Right atrium auricular region (tissue), 2 donors: ENCODE measurements around the gene SMAD2. TPM values are rescaled to one million over a fixed set of nuclear protein-coding genes. Genes with fewer than 3 reads are reported as not detected.

Source experiments
- DNase-seq: peaks from one replicate; pipeline ENCODE4 v3.0.0-alpha.2; 2019; ENCODE audit warnings: low spot score
- H3K27ac ChIP-seq, 2 donors: fragments of 200-600 bp; sonication (generic); 1 replicate in 1 of 2; 2 replicates in 1 of 2; pipeline ENCODE4 v1.5.1; 2016 to 2019
- H3K27me3 ChIP-seq, 2 donors: fragments of 200-600 bp; sonication (generic); one replicate each; pipeline versions ENCODE4 v1.5.1 to v1.6.0; 2017 to 2019
- H3K36me3 ChIP-seq: fragments of 200-600 bp; sonication (generic); one replicate; pipeline ENCODE4 v1.5.1; 2016
- H3K4me1 ChIP-seq, 2 donors: fragments of 200-600 bp; sonication (generic); one replicate each; pipeline versions ENCODE4 v1.5.1 to v1.6.0; 2017 to 2019
- H3K4me3 ChIP-seq, 2 donors: fragments of 200-600 bp; sonication (generic); 1 replicate in 1 of 2; 2 replicates in 1 of 2; pipeline ENCODE4 v1.5.1; 2017 to 2019; ENCODE audit warnings: mild to moderate bottlenecking in 1 of 2, moderate library complexity in 1 of 2
- H3K9me3 ChIP-seq, 2 donors: fragments of 200-600 bp; sonication (generic); one replicate each; pipeline ENCODE4 v1.5.1; 2019
- total RNA-seq, 2 donors: library from RNA; depleted of rRNA; stranded (reverse); fragments of >200 nt; gene quantifications; one replicate each; pipeline ENCODE4 v1.1.0, GENCODE V29; 2016
- TF ChIP-seq, protein P1 (sequence below), 2 donors: fragments of 200-600 bp; sonication (generic); IDR thresholded peaks; one replicate each; pipeline ENCODE4 v1.5.1; 2019; ENCODE audit warnings: antibody characterized with exemption in 2 of 2

SMAD2 gene
- total RNA-seq, 2 donors from 2014 or later = 54.8 to 81.1 TPM

DNA sequence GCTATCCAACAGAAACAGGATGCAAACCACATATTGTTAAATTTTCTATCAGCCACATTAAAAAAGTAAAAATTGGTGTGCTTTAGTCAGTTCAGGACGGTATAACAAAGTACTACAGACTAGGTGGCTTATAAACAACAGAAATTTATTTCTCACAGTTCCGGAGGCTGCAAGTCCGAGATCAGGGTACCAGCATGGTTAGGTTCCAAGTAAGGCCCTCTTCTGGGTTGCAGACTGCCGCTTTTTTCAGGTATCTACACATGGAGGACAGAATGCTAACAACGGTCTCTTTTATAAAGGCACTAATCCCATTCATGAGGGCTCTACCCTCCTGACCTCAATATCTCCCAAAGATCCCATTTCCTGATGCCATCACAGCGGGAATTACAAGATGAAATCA, 10.5 kb downstream of the SMAD2 start:
- H3K27ac ChIP-seq = no peak overlapping the region
- no peak for DNase-seq
- no peaks in the 10 kb centered on the region for H3K36me3 ChIP-seq
- no peaks in the 10 kb centered on the region for H3K27me3 ChIP-seq
- no peaks in the 10 kb centered on the region for H3K9me3 ChIP-seq
- no peak overlapping the region for H3K4me3 ChIP-seq
- TF ChIP-seq, protein P1, sequence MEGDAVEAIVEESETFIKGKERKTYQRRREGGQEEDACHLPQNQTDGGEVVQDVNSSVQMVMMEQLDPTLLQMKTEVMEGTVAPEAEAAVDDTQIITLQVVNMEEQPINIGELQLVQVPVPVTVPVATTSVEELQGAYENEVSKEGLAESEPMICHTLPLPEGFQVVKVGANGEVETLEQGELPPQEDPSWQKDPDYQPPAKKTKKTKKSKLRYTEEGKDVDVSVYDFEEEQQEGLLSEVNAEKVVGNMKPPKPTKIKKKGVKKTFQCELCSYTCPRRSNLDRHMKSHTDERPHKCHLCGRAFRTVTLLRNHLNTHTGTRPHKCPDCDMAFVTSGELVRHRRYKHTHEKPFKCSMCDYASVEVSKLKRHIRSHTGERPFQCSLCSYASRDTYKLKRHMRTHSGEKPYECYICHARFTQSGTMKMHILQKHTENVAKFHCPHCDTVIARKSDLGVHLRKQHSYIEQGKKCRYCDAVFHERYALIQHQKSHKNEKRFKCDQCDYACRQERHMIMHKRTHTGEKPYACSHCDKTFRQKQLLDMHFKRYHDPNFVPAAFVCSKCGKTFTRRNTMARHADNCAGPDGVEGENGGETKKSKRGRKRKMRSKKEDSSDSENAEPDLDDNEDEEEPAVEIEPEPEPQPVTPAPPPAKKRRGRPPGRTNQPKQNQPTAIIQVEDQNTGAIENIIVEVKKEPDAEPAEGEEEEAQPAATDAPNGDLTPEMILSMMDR (IDR thresholded peaks at IDR 0.05) = no peak
- H3K4me1 ChIP-seq = peaks cover 0 to 61% of the 10 kb centered on the region in 2 donors

DNA sequence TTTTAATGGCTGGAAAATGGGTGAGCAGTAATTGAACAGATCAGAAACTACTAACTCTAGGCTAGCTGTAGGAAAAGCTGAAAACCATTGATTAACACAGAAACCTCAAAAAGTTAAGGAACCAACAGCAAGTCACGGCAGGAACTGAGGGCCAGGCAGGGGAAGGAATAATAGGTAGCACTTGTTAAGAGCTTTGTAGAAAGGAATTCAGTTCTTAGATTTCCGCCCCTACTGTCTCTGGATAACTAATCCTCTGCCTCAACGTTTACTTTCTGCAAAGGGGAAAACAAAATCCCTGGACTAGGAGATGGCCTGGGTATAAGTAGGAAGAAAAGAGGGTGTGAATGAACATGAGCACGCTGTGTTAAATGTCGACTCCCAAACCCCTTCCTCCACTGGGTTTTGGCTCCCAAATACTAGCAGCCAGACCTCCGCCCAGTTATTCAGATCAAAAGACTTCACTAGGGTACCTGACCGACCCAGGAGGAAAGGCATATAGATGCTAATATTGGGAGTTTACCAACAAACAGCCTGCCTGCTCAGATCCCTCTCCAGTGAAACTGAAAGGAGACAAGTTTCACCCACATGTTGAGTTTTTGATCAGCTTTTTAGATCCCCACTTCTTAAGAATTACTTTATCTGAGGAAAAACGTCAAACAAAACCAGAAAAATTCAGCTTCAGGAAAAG, 12.4 kb downstream of the SMAD2 start:
- DNase-seq = no peak
- H3K4me3 ChIP-seq = no peak overlapping the region
- no peaks in the 10 kb centered on the region for H3K27me3 ChIP-seq
- H3K9me3 ChIP-seq = no peaks in the 10 kb centered on the region
- peaks cover 0 to 66% of the 10 kb centered on the region in 2 donors for H3K4me1 ChIP-seq
- TF ChIP-seq, protein P1 (IDR thresholded peaks at IDR 0.05) = no peak
- H3K36me3 ChIP-seq = no peaks in the 10 kb centered on the region
- H3K27ac ChIP-seq = no peak overlapping the region

DNA sequence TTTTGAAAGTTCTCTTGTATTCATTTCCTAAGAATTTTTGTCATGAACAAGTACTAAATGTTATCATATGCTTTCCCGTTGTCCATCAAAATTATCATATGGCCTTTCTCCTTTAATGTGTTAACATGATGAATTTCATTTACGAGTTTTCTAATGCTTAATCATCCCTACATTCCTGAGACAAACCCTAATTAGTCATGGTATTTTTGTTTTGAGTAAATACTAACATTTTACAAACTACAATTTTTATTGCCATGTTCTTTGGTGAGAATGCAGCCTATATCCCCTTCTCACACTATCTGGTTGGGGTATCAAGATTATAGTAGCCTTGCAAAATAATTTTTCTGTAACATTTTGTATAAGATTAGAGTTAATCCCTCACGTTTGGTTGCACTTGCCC, 14.5 kb downstream of the SMAD2 start:
- DNase-seq = no peak
- Histone ChIP-seq H3K9me3 (no peaks in the 10 kb centered on the region), H3K27ac (no peak overlapping the region), H3K27me3 (no peaks in the 10 kb centered on the region), H3K4me1 (peaks cover 0 to 76% of the 10 kb centered on the region in 2 donors), H3K36me3 (no peaks in the 10 kb centered on the region), H3K4me3 (no peak overlapping the region)
- TF ChIP-seq, protein P1 (IDR thresholded peaks at IDR 0.05) = no peak

DNA sequence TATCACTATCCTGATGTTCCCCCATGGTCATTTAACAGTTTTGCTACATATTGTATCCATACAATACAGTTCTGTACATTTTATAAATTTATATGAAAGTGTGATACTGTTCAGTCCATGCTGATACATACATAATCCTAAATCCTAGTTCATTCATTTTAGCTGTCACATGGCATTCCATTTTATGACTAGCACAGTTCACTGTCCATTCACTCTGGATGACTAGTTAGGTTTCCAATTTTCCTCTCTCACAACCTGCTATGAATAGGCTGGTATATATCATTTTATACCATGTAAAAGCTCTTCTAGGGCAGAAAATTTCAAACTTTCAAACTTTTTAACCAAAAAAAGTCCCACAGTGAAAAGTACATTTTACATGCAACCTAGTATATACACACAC, 15.2 kb downstream of the SMAD2 start:
- Histone ChIP-seq H3K4me3 (no peak overlapping the region), H3K36me3 (no peaks in the 10 kb centered on the region), H3K4me1 (peaks cover 0 to 72% of the 10 kb centered on the region in 2 donors), H3K27me3 (no peaks in the 10 kb centered on the region), H3K9me3 (no peaks in the 10 kb centered on the region), H3K27ac (no peak overlapping the region)
- DNase-seq = no peak
- TF ChIP-seq, protein P1 (IDR thresholded peaks at IDR 0.05) = no peak

DNA sequence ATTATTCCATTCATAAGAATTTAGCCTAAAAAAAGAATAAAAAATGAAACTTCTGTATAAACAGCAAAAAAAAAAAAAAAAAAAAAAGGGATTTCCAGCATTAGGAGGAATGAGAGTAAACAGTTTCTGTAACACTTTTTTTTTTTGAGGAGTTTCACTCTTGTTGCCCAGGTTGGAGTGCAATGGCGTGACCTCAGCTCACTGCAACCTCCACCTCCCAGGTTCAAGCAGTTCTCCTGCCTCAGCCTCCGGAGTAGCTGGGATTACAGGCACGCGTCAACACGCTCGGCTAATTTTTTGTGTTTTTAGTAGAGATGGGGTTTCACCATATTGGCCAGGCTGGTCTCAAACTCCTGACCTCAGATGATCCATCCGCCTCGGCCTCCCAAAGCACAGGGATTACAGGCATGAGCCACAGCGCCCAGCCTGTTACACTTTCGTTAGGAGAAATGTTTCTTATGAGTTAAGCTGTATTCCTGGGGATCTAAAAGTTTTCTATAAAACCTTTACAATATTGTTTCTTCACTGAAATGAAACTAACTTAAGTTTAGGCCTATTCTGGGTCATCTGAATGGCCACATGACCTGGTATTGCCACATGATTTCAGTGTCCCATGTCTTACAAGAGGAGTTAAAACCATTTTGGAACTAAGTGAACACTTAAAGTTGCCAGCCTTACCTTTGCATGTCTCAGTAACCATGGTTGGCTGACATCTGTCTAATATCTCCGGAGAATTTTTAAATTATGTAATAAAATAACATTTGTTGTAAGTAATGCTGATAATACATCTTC, 17.5 kb downstream of the SMAD2 start:
- Histone ChIP-seq H3K36me3 (no peaks in the 10 kb centered on the region), H3K27me3 (no peaks in the 10 kb centered on the region), H3K4me3 (no peak overlapping the region), H3K27ac (peak overlapping the region; percentile 57 to 66), H3K9me3 (no peaks in the 10 kb centered on the region), H3K4me1 (peaks cover 0 to 64% of the 10 kb centered on the region in 2 donors)
- TF ChIP-seq, protein P1 (IDR thresholded peaks at IDR 0.05) = no peak
- no peak for DNase-seq
